Measurements from ENCODE around the gene MT1E. TPM values are rescaled to one million over a fixed set of nuclear protein-coding genes. Genes with fewer than 3 reads are reported as not detected.

The MT1E gene
- total and polyA plus RNA-seq, 2 of the 13 experiments (the other 11 are each of a cell fraction or from before 2014, with no cell fraction given): 110 to 1,072 TPM

DNA sequence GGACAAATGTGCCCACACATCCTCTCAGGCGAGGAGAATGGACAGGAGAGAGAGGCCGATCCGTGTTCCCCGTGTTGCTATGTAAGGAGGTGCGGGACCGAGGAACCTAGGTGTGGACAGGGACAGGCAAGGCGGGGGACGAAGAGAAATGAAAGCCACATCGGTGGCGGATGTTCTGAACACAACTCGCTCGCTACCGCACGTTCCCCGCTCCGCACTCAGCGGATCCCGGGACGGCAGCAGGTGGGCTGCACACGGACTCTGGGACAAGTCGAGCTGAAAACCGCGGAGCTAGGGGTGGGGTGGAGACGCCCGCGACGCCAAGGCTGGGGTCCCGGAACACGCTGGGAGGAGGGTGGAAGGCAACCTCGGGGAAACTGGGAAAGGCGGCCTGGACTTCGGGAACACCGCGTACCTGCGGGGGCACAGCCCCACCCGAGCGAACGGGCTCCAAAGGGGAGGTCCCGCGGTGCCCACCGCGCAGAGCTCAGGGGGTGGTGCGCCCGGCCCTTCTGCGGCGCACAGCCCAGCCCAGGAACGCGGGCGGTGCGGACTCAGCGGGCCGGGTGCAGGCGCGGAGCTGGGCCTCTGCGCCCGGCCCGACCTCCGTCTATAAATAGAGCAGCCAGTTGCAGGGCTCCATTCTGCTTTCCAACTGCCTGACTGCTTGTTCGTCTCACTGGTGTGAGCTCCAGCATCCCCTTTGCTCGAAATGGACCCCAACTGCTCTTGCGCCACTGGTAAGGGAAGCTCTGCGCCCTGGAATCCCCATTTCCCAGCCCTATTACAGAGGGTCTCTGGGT, at the start of gene MT1E (continued):
- TF ChIP-seq ZBTB40 (IDR thresholded peaks at IDR 0.05) (no peak), ZBTB40 (CRISPR knock-in tag; IDR thresholded peaks at IDR 0.05) (0 out of 2 replicates have a peak, but pooled peaks have one; percentile 22), KDM3A (CRISPR knock-in tag; IDR thresholded peaks at IDR 0.05; ENCODE audit: low read depth) (0 out of 2 replicates have a peak, but pooled peaks have one; percentile 44), ZNF337 (CRISPR knock-in tag; IDR thresholded peaks at IDR 0.05; ENCODE audit: borderline replicate concordance, low read depth) (peak; percentile 39; the same call in 1 of the 2 replicates), LBX2 (CRISPR knock-in tag; IDR thresholded peaks at IDR 0.05; ENCODE audit: borderline replicate concordance) (0 out of 2 replicates have a peak, but pooled peaks have one; percentile 14), ZNF558 (CRISPR knock-in tag; IDR thresholded peaks at IDR 0.05; ENCODE audit: borderline replicate concordance) (peak; percentile 75; the same call in 1 of the 2 replicates), RELA (CRISPR knock-in tag; IDR thresholded peaks at IDR 0.05) (peak; percentile 72; the same call in 1 of the 2 replicates), PHF20 (CRISPR knock-in tag; IDR thresholded peaks at IDR 0.05) (no peak), MAZ (IDR thresholded peaks at IDR 0.05; ENCODE audit: borderline replicate concordance, low read depth, low read length) (no peak), MAZ (CRISPR knock-in tag; IDR thresholded peaks at IDR 0.05; ENCODE audit: low read depth) (peak; percentile 66; the same call in 1 of the 2 replicates), MTA1 (CRISPR knock-in tag; IDR thresholded peaks at IDR 0.05; ENCODE audit: borderline replicate concordance) (peak; percentile 33; the same call in 1 of the 2 replicates), ZNF484 (CRISPR knock-in tag; IDR thresholded peaks at IDR 0.05; ENCODE audit: borderline replicate concordance, low read depth) (no peak), AGO2 (optimal IDR thresholded peaks at IDR 0.05; ENCODE audit: low read depth, low read length) (peak; percentile 79)

Data from HepG2 (cell line).